Uterus (tissue), 2 donors: Measurements from ENCODE around the gene LRGUK.

Source experiments
- POLR2A ChIP-seq, 2 donors: fragments of 450-650 bp; IDR thresholded peaks; one replicate each; pipeline ENCODE4 v1.6.1; 2016; ENCODE audit warnings: antibody characterized with exemption in 2 of 2, mild to moderate bottlenecking in 1 of 2, moderate library complexity in 1 of 2
- TF ChIP-seq, protein P1 (sequence below), 4 experiments: fragments of 200-600 bp in 2 of 4; fragments of 450-650 bp in 2 of 4; sonication (generic) in 2 of 4; IDR thresholded peaks; one replicate each; pipeline ENCODE4 v1.5.1; 2016 to 2019; ENCODE audit warnings: antibody characterized with exemption in 4 of 4, mild to moderate bottlenecking in 2 of 4, moderate library complexity in 1 of 4

DNA sequence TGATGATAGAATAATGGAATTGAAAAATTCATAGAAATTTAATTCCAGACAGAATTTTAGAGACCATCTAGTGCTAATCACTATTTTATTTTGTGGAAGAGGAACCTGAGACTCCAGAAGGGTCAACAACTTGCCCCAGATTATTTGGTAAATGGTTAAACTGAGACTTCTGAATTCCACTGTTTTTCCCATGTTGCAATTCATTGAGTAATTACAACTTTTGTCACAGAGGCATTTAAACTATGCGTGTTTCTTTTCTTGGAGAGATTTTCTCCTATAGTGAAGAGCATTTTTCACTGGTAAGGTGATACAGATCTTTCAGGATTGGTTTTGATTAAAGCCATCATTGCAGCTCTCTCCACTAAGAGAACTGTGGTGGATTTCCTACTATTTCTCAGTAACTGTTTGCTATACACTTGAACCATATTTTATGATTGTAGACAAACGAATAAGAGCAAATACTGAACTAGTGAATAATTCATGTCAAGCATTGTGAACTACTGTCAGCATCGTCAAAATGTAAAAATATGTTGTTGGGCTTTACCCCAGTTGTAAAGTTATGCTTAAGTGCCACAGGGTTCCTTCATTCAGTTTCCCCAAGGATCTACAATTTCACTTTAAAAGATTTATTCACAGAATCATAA is 26.5 kb downstream of the LRGUK start:
- TF ChIP-seq, protein P1, sequence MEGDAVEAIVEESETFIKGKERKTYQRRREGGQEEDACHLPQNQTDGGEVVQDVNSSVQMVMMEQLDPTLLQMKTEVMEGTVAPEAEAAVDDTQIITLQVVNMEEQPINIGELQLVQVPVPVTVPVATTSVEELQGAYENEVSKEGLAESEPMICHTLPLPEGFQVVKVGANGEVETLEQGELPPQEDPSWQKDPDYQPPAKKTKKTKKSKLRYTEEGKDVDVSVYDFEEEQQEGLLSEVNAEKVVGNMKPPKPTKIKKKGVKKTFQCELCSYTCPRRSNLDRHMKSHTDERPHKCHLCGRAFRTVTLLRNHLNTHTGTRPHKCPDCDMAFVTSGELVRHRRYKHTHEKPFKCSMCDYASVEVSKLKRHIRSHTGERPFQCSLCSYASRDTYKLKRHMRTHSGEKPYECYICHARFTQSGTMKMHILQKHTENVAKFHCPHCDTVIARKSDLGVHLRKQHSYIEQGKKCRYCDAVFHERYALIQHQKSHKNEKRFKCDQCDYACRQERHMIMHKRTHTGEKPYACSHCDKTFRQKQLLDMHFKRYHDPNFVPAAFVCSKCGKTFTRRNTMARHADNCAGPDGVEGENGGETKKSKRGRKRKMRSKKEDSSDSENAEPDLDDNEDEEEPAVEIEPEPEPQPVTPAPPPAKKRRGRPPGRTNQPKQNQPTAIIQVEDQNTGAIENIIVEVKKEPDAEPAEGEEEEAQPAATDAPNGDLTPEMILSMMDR (IDR thresholded peaks at IDR 0.05), result no peak
- TF ChIP-seq POLR2A (IDR thresholded peaks at IDR 0.05), result no peak
